ENCODE measurements around the gene CSNK1G1. TPM values are rescaled to one million over a fixed set of nuclear protein-coding genes. Genes with fewer than 3 reads are reported as not detected.

The CSNK1G1 gene
- polyA plus RNA-seq, 1 donor from 2014 or later = 18.9 TPM

- Histone ChIP-seq H3K4me2 (ENCODE audit: low read length) (no peak overlapping the region), H3K9me2 (ENCODE audit: insufficient read depth, low read length) (no peaks in the 10 kb centered on the region), H3F3A (ENCODE audit: insufficient read depth, low read length, poor library complexity, severe bottlenecking) (no peaks in the 10 kb centered on the region), H3K79me2 (replicated peaks; ENCODE audit: insufficient read depth, low read length) (no peaks in the 10 kb centered on the region), H3K27me3 (ENCODE audit: insufficient read depth, low read depth, low read length) (no peaks in the 10 kb centered on the region), H3K27ac (ENCODE audit: low read length) (no peak overlapping the region), H3K36me3 (ENCODE audit: insufficient read depth, low read length) (no peaks in the 10 kb centered on the region), H3K9ac (ENCODE audit: low read length) (no peak overlapping the region), H4K20me1 (ENCODE audit: insufficient read depth) (no peaks in the 10 kb centered on the region), H2AFZ (ENCODE audit: low read depth, low read length) (no peak overlapping the region), H3K4me3 (ENCODE audit: low read length) (no peak overlapping the region), H3K9me3 (ENCODE audit: low read length) (no peaks in the 10 kb centered on the region)
- TF ChIP-seq POLR2AphosphoS5 (IDR thresholded peaks at IDR 0.05) (no peak), MXI1 (conservative IDR thresholded peaks at IDR 0.05; ENCODE audit: poor library complexity, severe bottlenecking) (no peak), TAF1 (IDR thresholded peaks at IDR 0.05; ENCODE audit: low read depth) (no peak), EZH2 (IDR thresholded peaks at IDR 0.05; ENCODE audit: borderline replicate concordance, insufficient read depth, low read length, poor library complexity, severe bottlenecking) (no peak)
These were observed 139.8 kb downstream of the CSNK1G1 start for GRCh38 chr15:64216196-64216595.

DNA sequence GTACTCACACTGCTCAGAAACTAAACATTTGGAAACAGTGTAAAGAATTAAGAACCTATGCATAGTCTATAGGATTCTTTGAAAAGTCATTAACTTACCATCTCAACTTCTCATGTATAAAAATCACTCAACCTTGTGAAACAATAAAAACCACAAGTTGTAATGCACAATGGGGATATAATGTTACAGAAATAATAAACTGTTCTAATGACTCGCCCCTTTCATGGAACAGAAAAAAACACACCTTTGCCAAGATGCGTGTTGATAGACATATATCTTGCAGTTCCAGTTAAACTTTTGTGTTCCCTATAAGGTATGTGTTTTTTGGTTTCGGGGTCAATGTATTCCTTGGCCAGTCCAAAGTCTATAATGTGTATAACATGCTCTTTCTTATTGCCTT lies 142.3 kb downstream of the CSNK1G1 start:
- TF ChIP-seq RAD21 (conservative IDR thresholded peaks at IDR 0.05) = no peak
- TF ChIP-seq, protein P1, sequence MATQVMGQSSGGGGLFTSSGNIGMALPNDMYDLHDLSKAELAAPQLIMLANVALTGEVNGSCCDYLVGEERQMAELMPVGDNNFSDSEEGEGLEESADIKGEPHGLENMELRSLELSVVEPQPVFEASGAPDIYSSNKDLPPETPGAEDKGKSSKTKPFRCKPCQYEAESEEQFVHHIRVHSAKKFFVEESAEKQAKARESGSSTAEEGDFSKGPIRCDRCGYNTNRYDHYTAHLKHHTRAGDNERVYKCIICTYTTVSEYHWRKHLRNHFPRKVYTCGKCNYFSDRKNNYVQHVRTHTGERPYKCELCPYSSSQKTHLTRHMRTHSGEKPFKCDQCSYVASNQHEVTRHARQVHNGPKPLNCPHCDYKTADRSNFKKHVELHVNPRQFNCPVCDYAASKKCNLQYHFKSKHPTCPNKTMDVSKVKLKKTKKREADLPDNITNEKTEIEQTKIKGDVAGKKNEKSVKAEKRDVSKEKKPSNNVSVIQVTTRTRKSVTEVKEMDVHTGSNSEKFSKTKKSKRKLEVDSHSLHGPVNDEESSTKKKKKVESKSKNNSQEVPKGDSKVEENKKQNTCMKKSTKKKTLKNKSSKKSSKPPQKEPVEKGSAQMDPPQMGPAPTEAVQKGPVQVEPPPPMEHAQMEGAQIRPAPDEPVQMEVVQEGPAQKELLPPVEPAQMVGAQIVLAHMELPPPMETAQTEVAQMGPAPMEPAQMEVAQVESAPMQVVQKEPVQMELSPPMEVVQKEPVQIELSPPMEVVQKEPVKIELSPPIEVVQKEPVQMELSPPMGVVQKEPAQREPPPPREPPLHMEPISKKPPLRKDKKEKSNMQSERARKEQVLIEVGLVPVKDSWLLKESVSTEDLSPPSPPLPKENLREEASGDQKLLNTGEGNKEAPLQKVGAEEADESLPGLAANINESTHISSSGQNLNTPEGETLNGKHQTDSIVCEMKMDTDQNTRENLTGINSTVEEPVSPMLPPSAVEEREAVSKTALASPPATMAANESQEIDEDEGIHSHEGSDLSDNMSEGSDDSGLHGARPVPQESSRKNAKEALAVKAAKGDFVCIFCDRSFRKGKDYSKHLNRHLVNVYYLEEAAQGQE (IDR thresholded peaks at IDR 0.05; ENCODE audit: borderline replicate concordance) = no peak
- TF ChIP-seq SMC3 (conservative IDR thresholded peaks at IDR 0.05; ENCODE audit: poor library complexity) = no peak
- TF ChIP-seq, protein P2, sequence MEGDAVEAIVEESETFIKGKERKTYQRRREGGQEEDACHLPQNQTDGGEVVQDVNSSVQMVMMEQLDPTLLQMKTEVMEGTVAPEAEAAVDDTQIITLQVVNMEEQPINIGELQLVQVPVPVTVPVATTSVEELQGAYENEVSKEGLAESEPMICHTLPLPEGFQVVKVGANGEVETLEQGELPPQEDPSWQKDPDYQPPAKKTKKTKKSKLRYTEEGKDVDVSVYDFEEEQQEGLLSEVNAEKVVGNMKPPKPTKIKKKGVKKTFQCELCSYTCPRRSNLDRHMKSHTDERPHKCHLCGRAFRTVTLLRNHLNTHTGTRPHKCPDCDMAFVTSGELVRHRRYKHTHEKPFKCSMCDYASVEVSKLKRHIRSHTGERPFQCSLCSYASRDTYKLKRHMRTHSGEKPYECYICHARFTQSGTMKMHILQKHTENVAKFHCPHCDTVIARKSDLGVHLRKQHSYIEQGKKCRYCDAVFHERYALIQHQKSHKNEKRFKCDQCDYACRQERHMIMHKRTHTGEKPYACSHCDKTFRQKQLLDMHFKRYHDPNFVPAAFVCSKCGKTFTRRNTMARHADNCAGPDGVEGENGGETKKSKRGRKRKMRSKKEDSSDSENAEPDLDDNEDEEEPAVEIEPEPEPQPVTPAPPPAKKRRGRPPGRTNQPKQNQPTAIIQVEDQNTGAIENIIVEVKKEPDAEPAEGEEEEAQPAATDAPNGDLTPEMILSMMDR (IDR thresholded peaks at IDR 0.05; ENCODE audit: poor library complexity, severe bottlenecking) = no peak
- no peak for TF ChIP-seq EZH2 (IDR thresholded peaks at IDR 0.05; ENCODE audit: borderline replicate concordance, insufficient read depth, low read length, poor library complexity, severe bottlenecking)
- no peak for TF ChIP-seq EP300 (conservative IDR thresholded peaks at IDR 0.05; ENCODE audit: poor library complexity, severe bottlenecking)
- no peak for TF ChIP-seq MXI1 (conservative IDR thresholded peaks at IDR 0.05; ENCODE audit: poor library complexity, severe bottlenecking)
- TF ChIP-seq TAF1 (IDR thresholded peaks at IDR 0.05; ENCODE audit: low read depth) = no peak
- no peak for TF ChIP-seq POLR2AphosphoS5 (IDR thresholded peaks at IDR 0.05)
- no peak overlapping the region for H3K9ac ChIP-seq (ENCODE audit: low read length)
- H3K9me2 ChIP-seq (ENCODE audit: insufficient read depth, low read length) = no peaks in the 10 kb centered on the region
- H4K20me1 ChIP-seq (ENCODE audit: insufficient read depth) = no peaks in the 10 kb centered on the region
- no peaks in the 10 kb centered on the region for H3K79me2 ChIP-seq (replicated peaks; ENCODE audit: insufficient read depth, low read length)
- H3K4me3 ChIP-seq (ENCODE audit: low read length) = no peak overlapping the region
- H3K27me3 ChIP-seq (ENCODE audit: insufficient read depth, low read depth, low read length) = no peaks in the 10 kb centered on the region
- no peaks in the 10 kb centered on the region for H3F3A ChIP-seq (ENCODE audit: insufficient read depth, low read length, poor library complexity, severe bottlenecking)
- no peaks in the 10 kb centered on the region for H3K9me3 ChIP-seq (ENCODE audit: low read length)
- H3K4me2 ChIP-seq (ENCODE audit: low read length) = no peak overlapping the region
- no peak overlapping the region for H3K27ac ChIP-seq (ENCODE audit: low read length)
- no peak overlapping the region for H2AFZ ChIP-seq (ENCODE audit: low read depth, low read length)
- no peaks in the 10 kb centered on the region for H3K36me3 ChIP-seq (ENCODE audit: insufficient read depth, low read length)
